Measurements from ENCODE around the gene SDR42E1. TPM values are rescaled to one million over a fixed set of nuclear protein-coding genes. Genes with fewer than 3 reads are reported as not detected.

SDR42E1 gene
- polyA plus RNA-seq, 2 of the 4 experiments (the other 2 are of a cell fraction): 1.7 to 5.2 TPM

DNA sequence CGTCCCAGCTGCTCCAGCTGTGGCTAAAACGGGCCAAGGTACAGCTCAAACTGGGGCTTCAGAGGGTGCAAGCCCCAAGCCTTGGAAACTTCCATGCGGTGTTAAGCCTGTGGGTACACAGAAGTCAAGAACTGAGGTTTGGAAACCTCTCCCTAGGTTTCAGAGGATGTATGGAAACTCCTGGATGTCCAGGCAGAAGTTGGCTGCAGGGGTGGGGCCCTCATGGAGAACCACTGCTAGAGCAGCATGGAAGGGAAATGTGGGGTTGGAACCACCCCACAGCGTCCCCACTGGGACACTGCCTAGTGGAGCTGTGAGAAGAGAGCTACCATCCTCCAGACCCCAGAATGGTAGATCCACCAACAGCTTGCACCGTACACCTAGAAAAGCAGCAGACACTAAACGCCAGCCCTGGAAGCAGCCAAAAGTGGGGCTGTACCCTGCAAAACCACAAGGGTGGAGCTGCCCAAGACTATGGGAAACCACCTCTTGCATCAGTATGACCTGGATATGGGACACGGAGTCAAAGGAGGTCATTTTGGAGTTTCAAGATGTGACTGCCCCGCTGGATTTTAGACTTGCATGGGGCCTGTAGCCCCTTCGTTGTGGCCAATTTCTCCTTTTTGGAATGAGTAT lies 2.2 kb downstream of the SDR42E1 start:
- no peak for DNase-seq (ENCODE audit: low read depth in 1 of 2, low spot score in 1 of 2)
- no peak for ATAC-seq
- H3K4me1 ChIP-seq: no peaks in the 10 kb centered on the region
- no peak overlapping the region for H3K4me3 ChIP-seq
- WGBS (ENCODE audit: missing lambda C conversion rate): 63% methylated on average over 9 of the region's 9 CpGs
- TF ChIP-seq MYC (IDR thresholded peaks at IDR 0.05; ENCODE audit: borderline replicate concordance, low read length) (no peak), TP53 (CRISPR knock-in tag; IDR thresholded peaks at IDR 0.05) (no peak), ZFP36 (IDR thresholded peaks at IDR 0.05; ENCODE audit: borderline replicate concordance, partially characterized antibody) (no peak), HOXB5 (CRISPR knock-in tag; IDR thresholded peaks at IDR 0.05) (no peak), HDAC2 (IDR thresholded peaks at IDR 0.05) (no peak), NFE2L2 (conservative IDR thresholded peaks at IDR 0.05; ENCODE audit: low read length) (no peak), FOSB (CRISPR knock-in tag; IDR thresholded peaks at IDR 0.05) (no peak), RNF2 (IDR thresholded peaks at IDR 0.05; ENCODE audit: borderline replicate concordance, low read depth) (no peak), CHD4 (IDR thresholded peaks at IDR 0.05; ENCODE audit: borderline replicate concordance) (no peak), POLR2A (IDR thresholded peaks at IDR 0.05; ENCODE audit: low read length) (no peak), RFX5 (IDR thresholded peaks at IDR 0.05) (no peak), CEBPB (IDR thresholded peaks at IDR 0.05) (no peak), HEYL (CRISPR knock-in tag; IDR thresholded peaks at IDR 0.05) (no peak), EP300 (IDR thresholded peaks at IDR 0.05) (no peak), BHLHE40 (IDR thresholded peaks at IDR 0.05; ENCODE audit: low read depth, low read length) (no peak)
- TF ChIP-seq, protein P1, sequence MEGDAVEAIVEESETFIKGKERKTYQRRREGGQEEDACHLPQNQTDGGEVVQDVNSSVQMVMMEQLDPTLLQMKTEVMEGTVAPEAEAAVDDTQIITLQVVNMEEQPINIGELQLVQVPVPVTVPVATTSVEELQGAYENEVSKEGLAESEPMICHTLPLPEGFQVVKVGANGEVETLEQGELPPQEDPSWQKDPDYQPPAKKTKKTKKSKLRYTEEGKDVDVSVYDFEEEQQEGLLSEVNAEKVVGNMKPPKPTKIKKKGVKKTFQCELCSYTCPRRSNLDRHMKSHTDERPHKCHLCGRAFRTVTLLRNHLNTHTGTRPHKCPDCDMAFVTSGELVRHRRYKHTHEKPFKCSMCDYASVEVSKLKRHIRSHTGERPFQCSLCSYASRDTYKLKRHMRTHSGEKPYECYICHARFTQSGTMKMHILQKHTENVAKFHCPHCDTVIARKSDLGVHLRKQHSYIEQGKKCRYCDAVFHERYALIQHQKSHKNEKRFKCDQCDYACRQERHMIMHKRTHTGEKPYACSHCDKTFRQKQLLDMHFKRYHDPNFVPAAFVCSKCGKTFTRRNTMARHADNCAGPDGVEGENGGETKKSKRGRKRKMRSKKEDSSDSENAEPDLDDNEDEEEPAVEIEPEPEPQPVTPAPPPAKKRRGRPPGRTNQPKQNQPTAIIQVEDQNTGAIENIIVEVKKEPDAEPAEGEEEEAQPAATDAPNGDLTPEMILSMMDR (IDR thresholded peaks at IDR 0.05): no peak
- TF ChIP-seq, protein P2, sequence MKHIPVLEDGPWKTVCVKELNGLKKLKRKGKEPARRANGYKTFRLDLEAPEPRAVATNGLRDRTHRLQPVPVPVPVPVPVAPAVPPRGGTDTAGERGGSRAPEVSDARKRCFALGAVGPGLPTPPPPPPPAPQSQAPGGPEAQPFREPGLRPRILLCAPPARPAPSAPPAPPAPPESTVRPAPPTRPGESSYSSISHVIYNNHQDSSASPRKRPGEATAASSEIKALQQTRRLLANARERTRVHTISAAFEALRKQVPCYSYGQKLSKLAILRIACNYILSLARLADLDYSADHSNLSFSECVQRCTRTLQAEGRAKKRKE (CRISPR knock-in tag; IDR thresholded peaks at IDR 0.05; ENCODE audit: low read depth): no peak
- TF ChIP-seq, protein P3, sequence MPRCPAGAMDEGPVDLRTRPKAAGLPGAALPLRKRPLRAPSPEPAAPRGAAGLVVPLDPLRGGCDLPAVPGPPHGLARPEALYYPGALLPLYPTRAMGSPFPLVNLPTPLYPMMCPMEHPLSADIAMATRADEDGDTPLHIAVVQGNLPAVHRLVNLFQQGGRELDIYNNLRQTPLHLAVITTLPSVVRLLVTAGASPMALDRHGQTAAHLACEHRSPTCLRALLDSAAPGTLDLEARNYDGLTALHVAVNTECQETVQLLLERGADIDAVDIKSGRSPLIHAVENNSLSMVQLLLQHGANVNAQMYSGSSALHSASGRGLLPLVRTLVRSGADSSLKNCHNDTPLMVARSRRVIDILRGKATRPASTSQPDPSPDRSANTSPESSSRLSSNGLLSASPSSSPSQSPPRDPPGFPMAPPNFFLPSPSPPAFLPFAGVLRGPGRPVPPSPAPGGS (IDR thresholded peaks at IDR 0.05): no peak
- TF ChIP-seq, protein P4, sequence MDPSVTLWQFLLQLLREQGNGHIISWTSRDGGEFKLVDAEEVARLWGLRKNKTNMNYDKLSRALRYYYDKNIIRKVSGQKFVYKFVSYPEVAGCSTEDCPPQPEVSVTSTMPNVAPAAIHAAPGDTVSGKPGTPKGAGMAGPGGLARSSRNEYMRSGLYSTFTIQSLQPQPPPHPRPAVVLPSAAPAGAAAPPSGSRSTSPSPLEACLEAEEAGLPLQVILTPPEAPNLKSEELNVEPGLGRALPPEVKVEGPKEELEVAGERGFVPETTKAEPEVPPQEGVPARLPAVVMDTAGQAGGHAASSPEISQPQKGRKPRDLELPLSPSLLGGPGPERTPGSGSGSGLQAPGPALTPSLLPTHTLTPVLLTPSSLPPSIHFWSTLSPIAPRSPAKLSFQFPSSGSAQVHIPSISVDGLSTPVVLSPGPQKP (IDR thresholded peaks at IDR 0.05; ENCODE audit: low read depth, low read length): no peak
- no peak for FAIRE-seq
- ChIA-PET POLR2A (no interaction called here), CTCF (interaction anchor here (0.6 to 2.5 kb wide), 2 partner anchors 12 to 164 kb away, joined by 3 to 6 read pairs; no protein-coding TSS in a partner anchor)
- no peak overlapping the region for H3K27ac ChIP-seq
- no peak overlapping the region for H3K4me2 ChIP-seq
- H3K9me3 ChIP-seq: peaks cover 21% of the 10 kb centered on the region

DNA sequence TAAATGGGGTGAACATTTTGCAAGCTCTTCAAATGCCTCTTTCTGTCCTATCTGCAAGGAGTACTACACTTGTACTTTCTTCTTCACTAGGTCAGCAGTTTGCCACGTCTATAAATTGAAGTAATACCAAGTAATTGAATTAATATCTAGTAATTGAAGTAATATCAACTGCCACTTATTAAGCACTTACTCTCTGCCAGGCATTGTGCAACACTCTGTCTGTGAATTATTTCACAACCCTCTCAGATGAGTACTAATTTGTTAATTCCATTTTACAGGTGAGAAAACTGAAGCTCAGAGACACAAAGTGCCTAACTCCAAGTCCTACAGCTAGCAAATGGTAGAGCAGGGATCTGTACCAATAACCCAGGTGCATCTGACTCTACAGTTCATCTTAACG lies 4.1 kb downstream of the SDR42E1 start:
- H3K4me2 ChIP-seq: no peak overlapping the region
- H3K4me1 ChIP-seq: no peaks in the 10 kb centered on the region
- FAIRE-seq (no peak), ATAC-seq (no peak), DNase-seq (ENCODE audit: low read depth in 1 of 2, low spot score in 1 of 2) (no peak)
- ChIA-PET POLR2A (no interaction called here), CTCF (interaction anchor here (0.6 to 1.3 kb wide), 3 partner anchors 10 to 67 kb away, joined by 3 to 6 read pairs (median 3); no protein-coding TSS in a partner anchor)
- peaks cover 21% of the 10 kb centered on the region for H3K9me3 ChIP-seq
- WGBS (ENCODE audit: missing lambda C conversion rate): 37% methylated on average over 2 of the region's 2 CpGs
- no peak overlapping the region for H3K4me3 ChIP-seq
- no peak overlapping the region for H3K27ac ChIP-seq
- TF ChIP-seq HOXA7 (CRISPR knock-in tag; IDR thresholded peaks at IDR 0.05): no peak
- TF ChIP-seq, protein P5, sequence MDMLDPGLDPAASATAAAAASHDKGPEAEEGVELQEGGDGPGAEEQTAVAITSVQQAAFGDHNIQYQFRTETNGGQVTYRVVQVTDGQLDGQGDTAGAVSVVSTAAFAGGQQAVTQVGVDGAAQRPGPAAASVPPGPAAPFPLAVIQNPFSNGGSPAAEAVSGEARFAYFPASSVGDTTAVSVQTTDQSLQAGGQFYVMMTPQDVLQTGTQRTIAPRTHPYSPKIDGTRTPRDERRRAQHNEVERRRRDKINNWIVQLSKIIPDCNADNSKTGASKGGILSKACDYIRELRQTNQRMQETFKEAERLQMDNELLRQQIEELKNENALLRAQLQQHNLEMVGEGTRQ (IDR thresholded peaks at IDR 0.05): no peak
- TF ChIP-seq, protein P6, sequence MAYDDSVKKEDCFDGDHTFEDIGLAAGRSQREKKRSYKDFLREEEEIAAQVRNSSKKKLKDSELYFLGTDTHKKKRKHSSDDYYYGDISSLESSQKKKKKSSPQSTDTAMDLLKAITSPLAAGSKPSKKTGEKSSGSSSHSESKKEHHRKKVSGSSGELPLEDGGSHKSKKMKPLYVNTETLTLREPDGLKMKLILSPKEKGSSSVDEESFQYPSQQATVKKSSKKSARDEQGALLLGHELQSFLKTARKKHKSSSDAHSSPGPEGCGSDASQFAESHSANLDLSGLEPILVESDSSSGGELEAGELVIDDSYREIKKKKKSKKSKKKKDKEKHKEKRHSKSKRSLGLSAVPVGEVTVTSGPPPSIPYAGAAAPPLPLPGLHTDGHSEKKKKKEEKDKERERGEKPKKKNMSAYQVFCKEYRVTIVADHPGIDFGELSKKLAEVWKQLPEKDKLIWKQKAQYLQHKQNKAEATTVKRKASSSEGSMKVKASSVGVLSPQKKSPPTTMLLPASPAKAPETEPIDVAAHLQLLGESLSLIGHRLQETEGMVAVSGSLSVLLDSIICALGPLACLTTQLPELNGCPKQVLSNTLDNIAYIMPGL (CRISPR knock-in tag; IDR thresholded peaks at IDR 0.05; ENCODE audit: borderline replicate concordance): no peak
- TF ChIP-seq, protein P7, sequence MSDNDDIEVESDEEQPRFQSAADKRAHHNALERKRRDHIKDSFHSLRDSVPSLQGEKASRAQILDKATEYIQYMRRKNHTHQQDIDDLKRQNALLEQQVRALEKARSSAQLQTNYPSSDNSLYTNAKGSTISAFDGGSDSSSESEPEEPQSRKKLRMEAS (IDR thresholded peaks at IDR 0.05): no peak
- TF ChIP-seq TP53 (CRISPR knock-in tag; IDR thresholded peaks at IDR 0.05): no peak
- no peak for TF ChIP-seq CEBPB (IDR thresholded peaks at IDR 0.05)
- no peak for TF ChIP-seq HOXB13 (CRISPR knock-in tag; IDR thresholded peaks at IDR 0.05; ENCODE audit: low read depth)
- no peak for TF ChIP-seq CHD2 (IDR thresholded peaks at IDR 0.05; ENCODE audit: low read length, partially characterized antibody)
- TF ChIP-seq ESRRA (IDR thresholded peaks at IDR 0.05; ENCODE audit: borderline replicate concordance, low read length): no peak
